Endodermal cell (in vitro differentiated cells): ENCODE data around the gene KRT76. TPM values are rescaled to one million over a fixed set of nuclear protein-coding genes. Genes with fewer than 3 reads are reported as not detected.

Source experiments
- DNase-seq: peaks from one replicate; pipeline ENCODE4 v3.0.0-alpha.2; 2017
- H3K27ac ChIP-seq: 2 replicates; pipeline ENCODE4 v1.5.1; 2013; ENCODE audit warnings: mild to moderate bottlenecking, low read depth, low read length, moderate library complexity
- H3K27me3 ChIP-seq: 2 replicates; pipeline ENCODE4 v1.6.1; 2013; ENCODE audit warnings: mild to moderate bottlenecking, low read length, moderate library complexity; ENCODE audit not compliant: insufficient read depth, control insufficient read depth, poor library complexity, severe bottlenecking
- H3K36me3 ChIP-seq: 2 replicates; pipeline ENCODE4 v1.7.0; 2013; ENCODE audit warnings: mild to moderate bottlenecking, low read length, moderate library complexity; ENCODE audit not compliant: control insufficient read depth, insufficient read depth
- H3K4me1 ChIP-seq: one replicate; pipeline ENCODE4 v1.7.0; 2013; ENCODE audit warnings: low read length; ENCODE audit not compliant: control insufficient read depth, insufficient read depth
- H3K4me3 ChIP-seq: 2 replicates; pipeline ENCODE4 v1.5.1; 2013; ENCODE audit warnings: mild to moderate bottlenecking, low read length, moderate library complexity
- H3K9ac ChIP-seq: 2 replicates; pipeline ENCODE4 v1.6.1; 2013; ENCODE audit warnings: mild to moderate bottlenecking, low read length, moderate library complexity; ENCODE audit not compliant: poor library complexity, severe bottlenecking; ENCODE audit errors: extremely low read depth
- H3K9me3 ChIP-seq: 2 replicates; pipeline ENCODE4 v1.6.1; 2013; ENCODE audit warnings: mild to moderate bottlenecking, low read length, moderate library complexity; ENCODE audit not compliant: control insufficient read depth
- H3K27ac Mint-ChIP-seq: 2 replicates; pipeline ENCODE4 v1.8.0; 2020; ENCODE audit warnings: mixed read lengths
- H3K27me3 Mint-ChIP-seq: 2 replicates; pipeline ENCODE4 v1.8.0; 2021; ENCODE audit warnings: mild to moderate bottlenecking, mixed read lengths; ENCODE audit not compliant: insufficient read depth
- H3K36me3 Mint-ChIP-seq: 2 replicates; pipeline ENCODE4 v1.8.0; 2020; ENCODE audit warnings: low read depth, mixed read lengths
- H3K4me1 Mint-ChIP-seq: 2 replicates; pipeline ENCODE4 v1.8.0; 2020; ENCODE audit warnings: mixed read lengths
- H3K4me3 Mint-ChIP-seq: 2 replicates; pipeline ENCODE4 v1.8.0; 2020; ENCODE audit warnings: mild to moderate bottlenecking, moderate library complexity, mixed read lengths
- H3K9me3 Mint-ChIP-seq: 2 replicates; pipeline ENCODE4 v1.8.0; 2020; ENCODE audit warnings: mild to moderate bottlenecking, mixed read lengths
- CTCF ChIP-seq: fragments of 200-600 bp; sonication (generic); conservative IDR thresholded peaks from 2 replicates; pipeline ENCODE4 v1.5.0; 2021; ENCODE audit warnings: antibody characterized with exemption, mild to moderate bottlenecking
- whole genome bisulfite sequencing, 2 experiments: methylation state at CpG; one replicate each; pipeline versions ENCODE4 v1.1.5 to v1.1.7; 2013; ENCODE audit warnings: missing lambda C conversion rate in 2 of 2, mixed read lengths in 1 of 2; ENCODE audit not compliant: insufficient coverage in 1 of 2, insufficient read length in 1 of 2; 5-methylcytosine and 5-hydroxymethylcytosine counted together
- total RNA-seq, 2 donors: library from RNA; stranded (reverse); fragmentation: NEBNext Ultra II Directional in 1 of 2; extraction: Animal tissue kit (Norgen Biotek cat#: 25700) in 1 of 2; gene quantifications; 2 replicates in 1 of 2; 3 replicates in 1 of 2; pipeline ENCODE4 v1.2.1, GENCODE V29; 2021

Gene KRT76
- total RNA-seq, 2 donors from 2014 or later, result not detected

- H3K27me3 ChIP-seq, result no peaks in the 10 kb centered on the region
- H3K4me3 ChIP-seq, result no peak overlapping the region
- Mint-ChIP-seq H3K9me3 (no peaks in the 10 kb centered on the region), H3K4me1 (peaks cover 11% of the 10 kb centered on the region), H3K4me3 (no peak overlapping the region), H3K27me3 (peaks cover 3% of the 10 kb centered on the region), H3K27ac (no peak overlapping the region), H3K36me3 (no peaks in the 10 kb centered on the region)
- DNase-seq, result no peak
- no peaks in the 10 kb centered on the region for H3K36me3 ChIP-seq
- H3K9ac ChIP-seq, result no peak overlapping the region
- no peak for TF ChIP-seq CTCF
- no peaks in the 10 kb centered on the region for H3K9me3 ChIP-seq
- H3K27ac ChIP-seq, result no peak overlapping the region
- WGBS, 2 experiments, result 20 to 77% methylated on average over 1 to 4 of the region's 4 CpGs
- peaks cover 7% of the 10 kb centered on the region for H3K4me1 ChIP-seq
Observed at GRCh38 chr12:52814710-52815155, 37.6 kb upstream of the KRT76 start.

- H3K4me3 ChIP-seq, result no peak within 1 kb of the TSS
- no peak for TF ChIP-seq CTCF
- H3K9ac ChIP-seq, result no peak within 1 kb of the TSS
- Mint-ChIP-seq H3K4me1 (peaks cover 11% of the 10 kb centered on the region), H3K4me3 (no peak within 1 kb of the TSS), H3K27me3 (peaks cover 9% of the 10 kb centered on the region), H3K27ac (no peak within 1 kb of the TSS), H3K36me3 (no peaks in the 10 kb centered on the region), H3K9me3 (no peaks in the 10 kb centered on the region)
- H3K27ac ChIP-seq, result no peak within 1 kb of the TSS
- H3K36me3 ChIP-seq, result no peaks in the 10 kb centered on the region
- no peak for DNase-seq
- no peaks in the 10 kb centered on the region for H3K27me3 ChIP-seq
- H3K9me3 ChIP-seq, result no peaks in the 10 kb centered on the region
- WGBS, 2 experiments, result 93 to 94% methylated on average over 8 to 15 of the region's 15 CpGs
- peaks cover 7% of the 10 kb centered on the region for H3K4me1 ChIP-seq
Observed at GRCh38 chr12:52813885-52814709, 37.0 kb upstream of the KRT76 start, which contains the start of gene KRT4. Gene KRT4, minus strand, starts transcription at chr12:52814116. Its CDS starts 58 bp downstream, at chr12:52814058.

- no peak overlapping the region for H3K4me3 ChIP-seq
- no peaks in the 10 kb centered on the region for H3K27me3 ChIP-seq
- Mint-ChIP-seq H3K4me1 (peaks cover 5% of the 10 kb centered on the region), H3K9me3 (no peaks in the 10 kb centered on the region), H3K4me3 (no peak overlapping the region), H3K27ac (no peak overlapping the region), H3K36me3 (no peaks in the 10 kb centered on the region), H3K27me3 (peaks cover 14% of the 10 kb centered on the region)
- H3K9ac ChIP-seq, result no peak overlapping the region
- H3K27ac ChIP-seq, result no peak overlapping the region
- H3K9me3 ChIP-seq, result no peaks in the 10 kb centered on the region
- no peaks in the 10 kb centered on the region for H3K36me3 ChIP-seq
- 96 to 100% methylated on average over 6 to 10 of the region's 10 CpGs for WGBS, 2 experiments
- no peak for TF ChIP-seq CTCF
- no peak for DNase-seq
- H3K4me1 ChIP-seq, result no peaks in the 10 kb centered on the region
Observed at GRCh38 chr12:52813203-52813819, 36.2 kb upstream of the KRT76 start.
